HG03378 (cell line): ENCODE measurements around the gene FSHR.

Experiments
- ATAC-seq: cut with Tn5 transposase; IDR thresholded peaks from one replicate; pipeline ENCODE4 v1.9.1; 2021; ENCODE audit warnings: mild to moderate bottlenecking, moderate library complexity; ENCODE audit not compliant: unreplicated experiment

The FSHR gene

DNA sequence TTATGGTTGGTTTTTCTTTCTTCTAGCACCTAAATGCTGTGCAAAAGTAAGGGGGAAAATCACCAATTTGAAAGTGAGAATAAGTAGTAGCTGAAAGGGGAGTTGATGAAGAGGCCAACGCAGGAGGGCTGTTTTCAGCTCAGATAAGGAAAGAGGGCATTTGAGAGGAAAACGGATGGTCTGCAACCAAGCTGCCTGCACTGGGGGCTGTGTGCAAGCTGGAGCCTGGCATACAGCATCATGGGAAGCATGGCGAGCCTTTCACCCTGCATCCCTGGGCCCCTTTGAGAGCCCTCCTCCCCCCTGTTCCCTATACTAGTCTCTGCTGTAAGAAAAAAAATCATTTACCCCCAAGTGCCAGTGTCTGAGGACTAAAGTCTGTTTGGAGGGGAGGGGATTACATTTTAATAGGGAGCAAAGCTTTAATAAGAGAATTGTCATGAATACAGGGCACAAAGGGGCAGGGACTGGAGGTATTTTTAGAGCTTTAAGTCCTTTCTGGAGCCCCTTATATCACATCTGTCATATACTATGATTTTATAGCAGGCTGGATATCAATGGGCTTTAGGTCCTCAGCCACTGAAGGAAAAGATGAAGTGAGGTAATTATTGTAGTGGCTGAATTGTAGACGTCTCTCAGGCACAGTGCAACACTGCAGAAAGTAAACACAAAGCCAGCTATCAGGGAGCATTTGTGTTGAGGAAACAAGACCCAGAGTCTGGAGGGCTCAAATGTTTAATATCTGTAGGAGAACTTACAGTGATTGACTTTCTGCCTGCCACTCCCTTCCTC is 120.7 kb downstream of the FSHR start:
- ATAC-seq, result no peak

DNA sequence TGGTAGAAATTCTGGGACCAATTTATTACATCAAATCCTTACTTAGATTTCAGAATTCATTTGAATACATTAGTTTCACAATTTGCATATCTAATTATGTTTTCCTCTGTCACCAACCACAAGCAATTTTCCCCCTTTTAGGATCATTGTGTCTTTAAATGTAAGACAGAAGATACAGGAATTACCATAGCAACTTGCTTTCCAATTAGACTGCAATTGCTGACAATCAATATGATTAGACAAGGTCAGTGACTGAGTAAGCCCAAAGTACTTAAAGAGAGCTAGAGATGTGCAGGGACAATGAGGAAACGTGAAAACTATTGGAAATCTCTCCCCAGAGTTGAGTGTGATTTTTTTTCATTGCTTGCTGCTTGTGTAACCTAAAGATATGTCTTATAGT is 121.4 kb downstream of the FSHR start:
- ATAC-seq, result no peak

DNA sequence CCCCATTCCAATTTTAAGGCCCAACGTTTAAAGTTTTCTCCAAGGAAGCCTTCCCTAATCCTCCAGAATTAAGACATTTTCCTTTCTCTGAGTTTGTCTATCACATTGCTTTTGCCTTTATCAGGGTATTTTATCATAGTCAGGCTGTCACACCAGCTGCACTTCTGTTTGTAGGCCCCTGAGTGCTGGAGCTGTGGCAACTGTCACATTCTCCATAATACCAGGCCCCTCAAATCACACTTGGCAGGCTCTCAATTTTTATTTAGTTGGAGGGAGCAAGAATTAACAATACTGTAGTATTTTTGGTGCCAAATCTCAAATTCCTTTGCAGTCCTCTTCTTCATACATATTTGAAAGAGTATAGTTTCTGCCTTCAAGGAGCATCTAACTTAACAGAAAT is 122.2 kb downstream of the FSHR start:
- no peak for ATAC-seq

DNA sequence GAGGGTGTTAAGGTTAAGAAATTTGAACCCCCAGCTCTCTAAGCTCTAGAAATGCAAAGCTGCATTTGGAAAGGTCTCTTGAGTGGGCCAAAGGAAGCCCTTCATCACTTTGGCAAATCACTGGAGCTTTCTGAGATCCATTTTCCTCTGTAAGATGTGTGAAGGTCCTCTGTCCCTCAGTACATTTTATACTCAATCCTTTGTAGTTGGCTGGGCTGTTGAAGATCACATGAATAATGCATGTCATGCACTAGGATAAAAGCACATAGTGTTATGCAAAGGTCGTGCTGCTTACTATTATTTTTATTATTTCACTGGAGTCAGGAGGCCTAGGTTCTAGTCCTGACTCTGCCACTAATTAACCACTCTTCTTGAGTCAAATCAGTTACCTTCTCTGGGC is 124.9 kb downstream of the FSHR start:
- no peak for ATAC-seq

- peak; percentile 73 for ATAC-seq
These were observed 126.2 kb downstream of the FSHR start for GRCh38 chr2:49028101-49028500.

- no peak for ATAC-seq
These were observed 127.6 kb downstream of the FSHR start for GRCh38 chr2:49026706-49027105.

GRCh38 chr2:49021271-49021670 is 133.0 kb downstream of the FSHR start:
- ATAC-seq, result no peak

GRCh38 chr2:49005261-49005660 is 149.1 kb downstream of the FSHR start:
- ATAC-seq, result no peak

DNA sequence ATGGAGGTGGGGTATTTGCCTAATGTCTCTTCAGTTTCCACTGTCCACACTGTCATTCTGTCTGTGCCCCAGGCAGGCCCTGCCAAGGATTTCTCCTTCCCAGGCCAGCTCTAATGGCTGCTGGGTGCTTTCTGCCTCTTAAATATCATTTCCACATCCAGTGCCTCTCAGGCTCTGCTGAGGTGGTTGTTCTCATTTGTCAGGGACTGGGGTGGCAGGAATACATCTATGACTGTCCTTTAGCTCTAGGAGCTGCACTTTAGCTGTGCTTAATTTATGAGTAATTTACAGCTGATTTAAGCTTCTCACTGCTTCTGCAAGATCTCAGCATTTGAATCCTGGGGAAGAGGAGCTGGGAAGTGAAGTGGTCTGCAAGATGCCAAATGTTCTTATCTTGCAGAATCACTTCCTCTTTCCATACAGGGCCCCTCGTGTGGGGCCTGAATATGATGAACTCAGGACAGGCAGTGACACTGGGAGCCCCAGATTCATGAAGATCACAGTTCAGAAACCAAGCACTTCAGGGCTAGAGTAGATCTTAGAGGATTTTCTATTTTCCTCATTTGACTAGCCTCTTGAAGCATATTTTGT is 150.2 kb downstream of the FSHR start:
- ATAC-seq, result no peak

DNA sequence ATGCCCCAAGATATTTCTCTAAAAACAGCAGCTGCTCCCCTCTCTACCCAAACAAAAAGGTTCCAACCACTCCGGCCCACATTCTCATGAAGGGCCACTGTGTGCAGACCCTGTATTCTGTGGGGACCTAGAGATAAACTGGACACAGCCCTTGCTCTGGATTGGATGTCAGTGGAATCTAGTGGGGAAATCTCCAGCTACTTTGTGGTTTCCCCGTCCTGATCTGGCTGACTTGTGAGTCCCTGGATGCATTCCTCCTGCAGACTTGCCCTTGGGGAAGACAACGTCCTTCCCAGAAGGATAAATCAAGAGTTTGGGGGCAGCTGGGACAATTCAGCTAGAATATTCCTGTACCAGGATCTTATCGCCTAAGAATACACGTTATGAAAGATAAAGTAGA is 151.1 kb downstream of the FSHR start:
- ATAC-seq, result no peak

DNA sequence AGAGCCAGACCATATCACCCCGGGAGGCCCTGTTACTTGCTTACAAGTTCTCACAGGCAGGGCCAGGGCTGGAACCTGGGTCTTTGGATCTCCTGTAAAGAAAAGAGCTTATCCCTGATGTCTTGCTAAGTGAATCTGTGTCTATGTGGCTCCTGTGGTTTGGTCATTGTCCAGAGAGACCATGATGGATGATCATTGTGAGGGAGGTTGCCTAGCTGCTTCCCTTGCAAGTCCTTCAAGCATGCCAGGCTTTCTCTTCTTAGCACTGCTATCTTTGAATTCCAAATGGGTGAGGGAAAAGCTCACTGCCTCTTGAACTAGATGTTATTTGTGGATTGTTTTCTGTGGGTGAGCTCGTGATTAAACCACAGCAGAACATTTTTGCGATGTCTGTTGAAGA is 151.6 kb downstream of the FSHR start:
- ATAC-seq, result no peak

GRCh38 chr2:49000695-49001094 is 153.6 kb downstream of the FSHR start:
- ATAC-seq, result no peak

DNA sequence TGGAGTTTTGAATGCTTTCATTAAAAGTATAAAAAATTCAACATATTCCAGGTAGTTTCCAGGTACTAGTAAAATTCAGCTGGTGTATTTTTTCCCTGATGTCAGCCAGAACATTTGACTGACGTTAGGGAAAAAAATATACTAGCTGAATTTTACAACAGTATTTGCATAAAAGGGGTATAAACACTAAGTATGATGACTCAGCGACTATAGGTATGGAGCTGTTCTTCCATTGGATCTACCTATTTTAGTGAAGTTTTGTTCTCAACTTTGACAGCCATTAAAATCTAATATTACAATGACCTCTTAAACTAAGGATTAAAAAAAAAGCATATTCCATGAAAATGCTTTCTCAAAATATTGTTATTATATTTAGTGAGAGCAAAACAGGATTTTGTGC is 155.9 kb downstream of the FSHR start:
- no peak for ATAC-seq

DNA sequence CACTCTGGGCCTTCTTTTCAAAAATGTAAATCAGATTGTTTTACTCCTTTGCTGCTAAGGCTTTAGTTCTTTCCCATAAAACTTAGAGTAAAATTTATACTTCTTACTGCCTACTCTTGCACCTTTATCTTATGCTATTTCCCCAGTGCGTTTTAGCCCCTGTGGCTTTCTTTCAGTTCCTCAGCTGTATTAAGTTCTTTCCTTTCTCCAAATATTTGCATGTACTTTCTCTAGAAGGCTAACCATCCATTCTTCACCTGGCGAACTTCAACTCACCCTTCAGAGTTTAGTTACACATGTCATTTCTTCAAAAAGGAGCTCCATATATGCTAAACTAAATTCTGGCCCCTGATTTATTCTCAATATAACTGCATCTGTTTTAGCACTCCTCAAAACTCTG is 160.7 kb downstream of the FSHR start:
- ATAC-seq, result no peak

DNA sequence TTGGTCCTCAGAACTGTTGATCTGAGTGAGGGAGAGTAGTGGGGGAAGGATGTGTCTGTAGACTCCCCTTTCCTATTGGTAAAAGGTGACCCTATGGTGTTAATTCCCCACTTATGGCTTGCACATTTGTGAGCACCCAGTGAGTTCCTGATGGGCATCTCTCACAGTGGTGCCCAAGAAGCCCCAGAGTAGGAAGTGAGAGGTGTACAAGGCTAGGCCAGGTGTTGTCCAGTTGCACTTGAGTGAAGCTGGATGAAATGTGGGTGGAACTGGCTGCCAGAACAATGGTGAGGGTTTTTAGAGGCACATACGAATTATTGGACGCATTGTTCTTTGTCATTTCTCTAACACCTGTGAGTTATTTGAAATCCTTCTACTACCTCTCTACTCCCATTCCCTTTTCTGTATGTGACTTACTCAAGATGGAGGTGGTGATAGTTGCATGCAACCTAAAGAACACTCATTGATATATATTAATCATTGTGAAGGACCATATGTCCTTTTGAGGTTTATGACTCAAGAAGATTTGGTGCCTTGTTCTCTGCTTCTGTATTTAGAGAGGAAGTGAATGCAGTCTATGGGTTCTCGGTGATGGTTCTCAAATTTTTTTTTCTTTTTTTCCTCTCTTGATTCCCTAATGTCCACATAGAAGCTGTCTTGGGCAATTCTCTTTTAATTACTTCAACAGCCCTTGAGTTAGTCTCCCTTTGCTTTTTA is 162.7 kb downstream of the FSHR start:
- peak; percentile 56 for ATAC-seq

DNA sequence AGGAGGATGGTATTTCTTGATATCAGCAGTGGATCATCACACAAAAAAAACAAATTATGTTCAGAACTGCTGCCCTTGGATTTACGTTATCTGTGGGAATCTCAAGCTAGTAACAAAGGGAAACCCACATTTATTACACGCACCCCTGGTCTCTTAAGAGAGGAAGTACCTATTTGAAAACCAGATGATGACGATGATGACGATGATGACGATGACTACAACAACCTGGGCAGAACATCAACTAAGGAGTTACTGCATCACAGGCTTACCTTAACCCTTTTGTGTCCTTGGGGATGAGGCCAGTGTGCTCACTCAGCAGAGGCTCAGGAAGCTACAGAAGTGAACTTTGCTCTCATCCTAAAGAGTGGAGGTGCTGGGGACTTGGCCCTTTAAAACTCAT is 169.4 kb downstream of the FSHR start:
- no peak for ATAC-seq

GRCh38 chr2:48983551-48983950 is 170.8 kb downstream of the FSHR start:
- ATAC-seq, result no peak

DNA sequence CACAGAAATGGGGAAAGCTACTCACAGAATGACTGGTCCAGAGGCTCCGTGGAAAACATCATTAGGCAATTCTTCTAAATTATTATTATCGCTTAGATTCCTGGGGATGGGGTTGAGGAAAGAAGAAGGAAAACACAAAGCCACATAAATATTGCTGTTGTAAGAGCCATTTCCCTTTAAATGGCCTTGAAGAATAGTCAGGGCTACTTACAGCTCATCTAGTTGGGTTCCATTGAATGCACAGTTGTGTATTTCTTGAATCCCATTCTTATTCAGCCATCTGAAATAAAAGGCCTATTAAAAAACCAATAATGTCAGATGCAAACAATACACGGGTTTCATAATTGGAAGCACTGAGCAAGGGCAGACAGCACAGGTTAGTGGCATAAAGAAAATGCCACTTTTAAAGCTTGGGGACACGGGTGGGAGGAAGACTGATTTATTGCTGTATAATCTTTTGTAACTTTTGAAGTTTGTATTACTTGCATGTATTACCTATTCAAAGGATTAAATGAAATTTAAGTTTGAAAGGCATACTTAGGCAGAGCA is 171.4 kb downstream of the FSHR start:
- no peak for ATAC-seq

- no peak for ATAC-seq
These were observed 173.5 kb downstream of the FSHR start for GRCh38 chr2:48980846-48981245.

GRCh38 chr2:48979691-48980090 is 174.6 kb downstream of the FSHR start:
- ATAC-seq, result no peak

DNA sequence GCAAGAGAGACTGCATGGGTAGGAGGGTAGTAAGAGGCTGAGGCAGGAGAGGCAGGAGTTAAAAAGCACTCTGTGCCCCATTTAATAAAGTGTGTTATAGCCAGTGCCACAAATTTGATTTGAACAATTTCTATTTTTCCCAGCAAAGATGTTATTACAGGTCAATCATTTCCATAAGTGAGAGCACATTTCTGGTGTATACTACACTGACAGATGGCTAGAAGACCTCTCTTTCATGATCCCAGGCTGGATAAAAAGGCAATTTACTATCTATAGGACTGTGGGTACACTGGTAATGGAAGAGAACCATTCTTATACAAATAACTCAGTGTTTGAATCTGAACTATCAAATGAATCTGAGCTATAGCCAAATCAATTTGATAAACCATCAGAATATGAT is 176.2 kb downstream of the FSHR start:
- no peak for ATAC-seq

DNA sequence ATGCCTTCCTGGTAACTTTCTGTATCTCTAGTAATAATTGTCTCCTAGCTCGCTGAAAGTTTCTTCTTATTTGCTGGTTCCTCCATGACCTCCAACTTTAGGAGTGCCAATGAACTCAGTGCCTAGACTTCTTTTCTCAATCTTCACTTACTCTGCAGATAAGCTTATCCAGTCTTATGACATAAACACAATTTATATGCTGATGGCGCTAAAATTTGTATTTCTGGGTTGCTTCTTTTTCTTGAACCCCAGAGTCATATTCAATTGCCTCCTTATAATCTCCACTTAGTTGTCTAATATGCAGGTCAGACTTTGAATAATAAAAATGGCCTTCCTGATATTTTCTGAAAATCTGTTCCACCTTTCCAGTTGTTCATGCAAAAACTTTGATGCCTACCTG is 182.5 kb downstream of the FSHR start:
- ATAC-seq, result no peak
